Measurements from ENCODE around the gene CCDC195.
"Not testable (repeated sequence)": the region's sequence is repeated elsewhere in the genome, so short reads cannot be mapped to it uniquely, and the experiment has no call there.

CCDC195 gene

DNA sequence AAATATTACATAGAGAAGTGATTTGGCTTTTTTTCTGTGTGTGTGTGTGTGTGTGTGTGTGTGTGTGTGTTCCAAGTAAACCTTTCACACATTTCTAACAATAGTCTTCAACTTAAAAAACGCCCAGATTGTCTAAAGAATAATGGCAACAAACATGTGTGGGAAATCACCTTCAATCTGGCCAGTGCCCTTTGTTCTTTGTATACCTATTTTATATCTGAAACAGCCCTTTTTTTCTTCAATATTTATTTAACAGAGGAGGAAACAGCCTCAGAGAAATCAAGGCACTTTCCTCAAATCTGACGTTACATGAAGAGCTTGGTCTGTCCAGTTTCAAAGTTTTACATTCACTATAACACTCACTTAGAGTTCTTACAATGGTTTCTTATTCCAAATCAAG lies 25.3 kb downstream of the CCDC195 start:
- DNase-seq, result no peak

DNA sequence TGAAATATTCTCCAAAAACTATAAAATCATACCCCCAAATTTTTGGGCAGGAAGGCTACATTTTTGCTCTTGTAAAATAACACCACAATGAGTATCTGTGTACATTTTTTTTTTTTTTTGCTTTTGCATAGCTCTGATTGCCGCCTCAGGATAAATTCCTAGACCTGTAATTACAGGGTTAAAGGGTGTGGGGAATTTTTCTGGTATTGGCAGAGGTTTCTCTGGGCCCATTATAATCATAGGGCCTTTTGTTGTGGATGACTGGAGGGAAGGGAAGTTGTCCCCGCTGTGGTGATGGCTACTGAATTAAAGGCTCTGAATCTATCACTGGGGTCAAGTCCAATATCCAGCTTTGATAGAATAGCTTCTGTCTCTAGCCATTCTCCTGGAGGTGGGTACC lies 26.6 kb downstream of the CCDC195 start:
- DNase-seq, result no peak

DNA sequence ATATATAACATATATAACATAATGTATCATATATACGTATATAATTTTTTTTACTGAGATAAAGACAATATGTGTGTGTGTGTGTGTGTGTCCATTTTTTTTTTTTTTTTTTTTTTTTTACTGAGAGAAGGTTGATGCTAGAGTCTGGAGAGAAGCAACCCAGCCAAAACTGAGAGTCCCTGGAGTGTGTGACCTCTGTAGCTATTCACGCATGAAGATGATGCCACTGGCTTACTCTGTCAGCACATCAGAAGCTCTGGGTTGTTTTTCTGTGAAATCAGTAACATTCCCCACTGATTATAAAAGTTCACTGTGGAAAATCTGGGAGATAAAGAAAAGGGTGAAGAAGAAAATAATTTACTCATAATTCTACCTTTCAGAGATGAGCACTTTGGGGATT lies 27.2 kb downstream of the CCDC195 start:
- no peak for DNase-seq

DNA sequence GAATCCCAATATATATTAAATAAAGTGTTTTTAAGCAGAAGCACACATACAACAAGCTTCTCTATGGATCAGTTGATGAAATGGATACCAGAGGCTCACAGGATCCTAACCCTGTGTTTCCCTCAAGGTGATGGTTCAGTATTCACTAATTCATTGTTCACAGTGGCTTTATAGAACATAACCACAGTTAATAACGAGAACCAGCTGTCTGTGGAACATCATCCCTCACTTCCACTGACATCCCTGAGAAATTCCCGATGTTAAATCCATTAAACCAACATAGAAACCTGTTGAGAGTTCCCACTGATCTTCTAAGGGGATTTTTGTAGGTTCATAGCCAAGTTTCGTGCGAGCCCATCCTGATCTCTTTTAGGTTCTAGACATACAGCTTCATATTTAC lies 29.0 kb downstream of the CCDC195 start:
- DNase-seq, result no peak

DNA sequence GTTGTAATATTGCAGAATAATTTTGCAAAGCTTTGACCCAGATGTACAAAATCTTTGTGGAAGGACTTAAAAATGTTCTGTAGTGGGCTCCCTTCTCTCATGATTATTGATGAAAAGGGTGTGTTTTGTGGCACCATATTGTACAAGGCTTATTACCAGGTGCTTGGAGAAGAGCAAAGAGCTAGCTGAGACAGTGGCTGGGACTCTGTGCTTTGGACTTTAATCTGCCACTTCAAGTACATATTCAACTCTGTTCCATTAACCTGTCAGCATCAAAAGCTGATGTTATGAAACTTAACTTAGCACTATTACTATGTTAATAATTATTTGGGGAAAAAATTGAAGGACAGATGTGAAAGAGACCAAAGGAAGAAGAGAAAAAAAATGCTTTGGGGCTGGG lies 31.0 kb downstream of the CCDC195 start:
- DNase-seq, result no peak

DNA sequence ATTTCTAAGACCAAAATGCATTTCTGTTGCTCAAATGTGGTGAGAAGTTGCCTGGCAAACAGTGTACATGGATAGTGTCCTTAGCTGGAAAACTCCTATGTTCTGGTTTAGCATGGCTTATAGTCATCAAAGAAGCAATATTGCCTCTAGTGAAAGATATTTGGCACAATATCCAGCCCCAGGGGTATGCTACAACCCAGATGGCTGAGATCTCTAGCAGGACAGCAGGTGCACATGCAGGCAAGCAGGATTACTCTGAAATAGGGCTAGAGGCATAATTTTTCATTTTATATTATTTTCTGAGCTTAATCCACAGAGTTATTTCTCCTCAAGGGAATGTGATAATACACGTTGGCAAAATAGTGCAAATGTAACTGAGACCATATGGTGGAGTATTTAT lies 34.0 kb downstream of the CCDC195 start:
- DNase-seq, result no peak

DNA sequence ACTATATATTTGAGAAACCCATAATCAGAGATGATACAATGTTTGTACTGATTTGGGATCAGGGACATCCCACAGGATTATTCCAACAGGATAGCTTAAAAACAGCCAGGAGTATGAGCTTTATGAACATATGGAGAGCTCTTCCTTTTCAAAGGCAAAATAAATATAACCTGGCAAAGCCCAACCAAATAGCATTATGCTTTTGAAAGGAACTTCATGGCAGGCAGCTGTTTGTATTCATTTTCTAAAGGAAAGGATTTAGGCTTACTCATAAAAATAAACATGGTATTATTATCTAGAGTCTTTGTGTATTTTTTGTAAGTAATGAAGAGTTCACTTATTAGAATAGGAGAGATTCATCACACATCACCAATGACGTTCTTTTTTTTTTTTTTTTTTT lies 44.4 kb downstream of the CCDC195 start:
- DNase-seq, result no peak

DNA sequence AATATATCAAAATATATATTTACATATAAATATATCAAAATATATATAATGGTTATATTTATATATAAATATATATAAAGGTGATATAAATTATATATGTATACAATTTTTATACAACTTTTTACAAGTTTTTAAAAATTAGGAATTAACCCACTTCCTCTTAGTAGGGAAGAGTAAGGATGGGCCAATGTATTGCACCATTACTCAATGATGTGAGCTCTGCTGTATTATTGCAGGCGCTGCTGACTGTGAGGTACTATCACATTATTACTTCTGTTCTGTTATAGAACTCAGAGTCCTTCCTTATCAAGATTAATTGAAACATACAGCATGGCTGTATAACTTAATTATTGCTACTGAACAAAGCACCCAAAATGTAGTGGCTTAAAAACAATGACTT lies 46.0 kb downstream of the CCDC195 start:
- no peak for DNase-seq

DNA sequence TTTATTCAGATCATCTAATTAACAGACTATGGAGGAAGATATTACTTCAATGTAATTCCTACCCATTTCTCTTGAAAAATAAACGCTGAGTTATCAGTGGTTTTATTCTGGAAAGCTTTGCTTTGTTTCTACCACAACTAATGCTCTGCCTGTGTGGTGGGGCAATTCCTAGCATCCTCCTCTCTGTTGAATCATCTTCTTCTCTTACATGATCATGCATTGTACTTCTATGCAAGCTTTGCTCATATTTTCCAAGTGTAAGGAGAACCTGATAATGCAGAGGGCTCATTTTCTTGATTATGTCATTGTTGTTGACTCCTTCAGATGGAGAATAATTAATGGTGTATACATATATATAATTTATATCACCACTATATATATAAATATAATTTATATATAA lies 46.7 kb downstream of the CCDC195 start:
- no peak for DNase-seq

DNA sequence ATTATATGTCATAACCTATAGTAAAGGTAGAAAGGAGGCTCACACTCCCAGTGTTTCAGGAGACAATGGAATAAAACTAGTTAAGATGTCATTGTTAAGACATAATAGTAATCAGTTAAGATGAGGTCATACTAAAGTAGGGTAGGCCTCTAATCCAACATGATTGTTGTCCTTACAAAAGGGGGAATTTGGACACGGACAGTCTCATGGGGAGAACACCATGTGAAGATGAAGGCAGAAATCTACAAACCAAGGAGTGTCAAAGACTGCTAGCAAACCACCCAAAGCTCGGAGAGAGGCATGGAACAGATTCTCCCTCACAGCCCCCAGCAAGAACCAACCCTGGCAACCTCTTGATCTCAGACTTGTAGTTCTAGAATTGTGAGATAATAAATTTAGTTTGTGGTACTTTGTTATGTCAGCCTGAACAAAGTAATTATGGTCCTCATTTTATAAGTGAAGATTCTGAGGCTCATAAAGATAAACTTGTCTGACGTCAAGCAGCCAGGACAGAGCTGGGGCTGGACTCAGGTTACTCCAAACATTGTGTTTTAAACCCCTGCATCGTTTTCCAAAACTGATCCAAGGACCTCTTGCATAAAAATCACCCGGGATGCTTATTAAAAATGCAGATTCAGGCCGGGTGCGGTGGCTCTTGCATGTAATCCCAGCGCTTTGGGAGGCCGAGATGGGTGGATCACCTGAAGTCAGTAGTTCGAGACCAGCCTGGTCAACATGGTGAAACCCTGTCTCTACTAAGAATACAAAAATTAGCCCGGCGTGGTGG lies 47.8 kb downstream of the CCDC195 start:
- DNase-seq, result no peak

DNA sequence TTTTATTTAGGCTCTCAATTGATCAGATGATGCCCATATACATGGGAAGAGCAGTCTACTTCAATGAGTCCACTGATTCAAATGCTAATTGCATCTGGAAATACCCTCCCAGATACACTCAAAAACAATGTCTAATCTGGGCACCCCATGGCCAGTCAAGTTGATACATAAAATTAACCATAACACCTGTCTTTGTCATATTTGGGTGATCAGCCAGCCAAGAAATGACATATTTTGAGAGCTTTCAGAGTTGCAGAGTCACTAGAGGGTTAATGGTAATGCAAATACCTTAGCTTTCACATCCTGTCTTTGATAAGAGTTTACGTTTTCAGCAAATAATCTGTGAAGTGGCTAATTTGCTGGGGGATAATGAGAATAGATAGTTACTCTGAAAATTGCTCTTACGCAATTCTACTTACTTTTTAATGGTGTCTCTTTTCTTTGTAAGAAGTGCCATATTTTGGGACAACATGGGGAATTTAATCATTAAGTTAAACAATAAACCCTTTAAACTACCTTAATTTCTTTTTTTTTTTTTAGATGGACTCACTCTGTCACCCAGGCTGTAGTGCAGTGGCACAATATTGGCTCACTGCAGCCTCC lies 49.1 kb downstream of the CCDC195 start:
- DNase-seq, result no peak

DNA sequence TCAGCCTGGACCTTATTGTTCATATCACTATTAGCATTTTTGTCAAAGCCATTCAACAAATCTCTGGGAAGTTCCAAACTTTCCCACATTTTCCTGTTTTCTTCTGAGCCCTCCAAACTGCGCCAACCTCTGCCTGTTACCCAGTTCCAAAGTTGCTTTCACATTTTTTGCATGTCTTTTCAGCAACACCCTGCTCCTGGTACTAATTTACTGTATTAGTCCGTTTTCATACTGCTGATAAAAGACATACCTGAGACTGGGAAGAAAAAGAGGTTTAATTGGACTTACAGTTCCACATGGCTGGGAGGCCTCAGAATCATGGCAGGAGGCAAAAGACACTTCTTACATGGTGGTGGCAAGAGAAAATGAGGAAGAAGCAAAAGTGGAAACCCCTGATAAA lies 52.8 kb downstream of the CCDC195 start:
- not testable (repeated sequence) for DNase-seq

DNA sequence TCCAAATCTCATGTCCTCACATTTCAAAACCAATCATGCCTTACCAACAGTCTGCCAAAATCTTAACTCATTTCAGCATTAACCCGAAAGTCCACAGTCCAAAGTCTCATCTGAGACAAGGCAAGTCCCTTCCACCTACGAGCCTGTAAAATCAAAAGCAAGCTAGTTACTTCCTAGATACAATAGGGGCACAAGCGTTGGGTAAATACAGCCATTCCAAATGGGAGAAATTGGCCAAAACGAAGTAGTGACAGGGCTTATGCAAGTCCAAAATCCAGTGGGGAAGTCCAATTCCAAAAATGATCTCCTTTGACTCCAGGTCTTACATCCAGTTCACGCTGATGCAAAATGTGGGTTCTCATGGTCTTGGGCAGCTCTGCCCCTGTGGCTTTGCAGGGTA lies 54.5 kb downstream of the CCDC195 start:
- not testable (repeated sequence) for DNase-seq

DNA sequence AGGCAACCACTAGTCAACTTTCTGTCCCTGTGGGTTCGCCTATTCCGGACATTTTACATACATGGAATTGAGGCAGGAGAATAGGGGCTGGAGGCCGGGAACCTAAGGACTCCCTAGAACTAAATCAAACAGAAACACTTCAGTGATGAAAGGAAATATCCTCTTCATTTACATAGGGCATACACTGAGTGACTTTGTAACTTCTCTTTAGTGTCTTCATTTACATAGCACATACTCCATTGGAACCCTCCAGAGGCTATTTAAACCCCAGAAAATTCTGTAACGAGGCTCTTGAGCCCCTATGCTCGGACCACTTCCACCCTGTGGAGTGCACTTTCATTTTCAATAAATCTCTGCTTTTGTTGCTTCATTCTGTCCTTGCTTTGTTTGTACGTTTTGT lies 56.5 kb downstream of the CCDC195 start:
- no peak for DNase-seq

DNA sequence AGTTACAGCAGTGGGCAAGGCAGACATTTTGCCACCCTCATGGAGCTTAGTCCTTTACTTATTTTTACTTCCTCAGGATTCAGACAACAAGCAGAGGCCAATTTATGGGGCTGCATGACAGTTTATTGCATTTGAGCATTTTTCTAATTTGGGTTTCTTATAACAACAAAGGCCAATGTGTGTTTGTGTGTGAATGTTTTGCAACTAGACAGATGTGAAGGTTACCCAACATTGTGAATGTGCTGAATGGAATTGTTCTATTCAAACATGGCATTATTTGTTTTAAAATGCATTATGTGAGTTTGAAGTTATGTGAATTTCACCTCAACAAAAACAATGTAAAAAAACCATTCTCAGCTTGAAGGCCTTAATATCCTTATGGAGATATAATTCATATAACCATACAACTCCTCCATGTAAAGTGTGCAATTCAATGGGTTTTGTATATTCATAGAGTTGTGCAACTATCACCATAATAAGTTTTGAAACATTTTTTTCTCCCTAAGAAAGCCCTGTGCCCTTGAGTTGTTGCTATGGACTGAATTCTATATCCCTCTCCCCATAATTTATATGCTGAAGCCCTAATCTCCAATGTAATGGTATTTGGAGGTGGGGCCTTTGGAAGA lies 57.3 kb downstream of the CCDC195 start:
- DNase-seq, result no peak

DNA sequence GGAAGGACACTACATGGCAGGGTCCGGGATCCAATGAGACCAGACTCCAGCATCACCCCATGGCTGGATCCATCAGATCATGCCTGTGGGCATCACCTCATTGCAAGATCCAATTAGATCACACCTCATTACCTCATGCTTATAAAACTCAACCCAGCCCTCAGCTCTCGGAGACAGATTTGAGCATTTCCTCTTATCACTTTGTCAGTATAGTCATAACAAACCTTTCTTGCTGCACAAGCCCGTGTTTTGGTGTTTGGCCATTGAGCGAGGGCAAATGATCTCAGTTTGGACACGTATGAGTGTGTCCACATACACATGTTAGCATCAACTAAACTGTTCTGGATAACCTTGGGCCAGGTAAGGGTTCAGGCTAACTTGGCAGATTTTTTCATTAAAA lies 58.8 kb downstream of the CCDC195 start:
- DNase-seq, result no peak

DNA sequence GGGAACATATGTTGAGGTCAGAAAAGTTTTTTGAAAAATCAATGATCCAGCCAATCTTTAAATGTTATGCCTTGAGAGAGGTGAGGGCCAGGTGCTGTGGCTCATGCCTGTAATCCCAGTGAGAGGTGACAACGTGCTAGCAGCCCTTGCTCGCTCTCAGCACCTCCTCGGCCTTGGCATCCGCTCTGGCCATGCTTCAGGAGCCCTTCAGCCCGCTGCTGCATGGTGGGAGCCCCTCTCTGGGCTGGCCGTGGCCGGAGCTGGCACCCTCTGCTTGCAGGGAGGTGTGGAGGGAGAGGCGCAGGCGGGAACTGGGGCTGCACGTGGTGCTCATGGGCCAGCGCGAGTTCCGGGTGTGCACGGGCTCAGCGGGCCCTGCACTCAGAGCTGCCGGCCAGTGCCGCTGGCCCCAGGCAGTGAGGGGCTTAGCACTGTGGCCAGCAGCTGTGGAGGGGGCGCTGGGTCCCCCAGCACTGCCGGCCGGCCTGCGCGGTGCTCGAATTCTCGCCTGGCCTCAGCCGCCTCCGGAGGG lies 61.1 kb downstream of the CCDC195 start:
- no peak for DNase-seq

Data from right kidney (tissue), 1 donor.